ENCODE results near the gene TCL1B.
"Not testable (repeated sequence)": the region's sequence is repeated elsewhere in the genome, so short reads cannot be mapped to it uniquely, and the experiment has no call there.

Gene TCL1B

GRCh38 chr14:95725685-95726336, 39.6 kb downstream of the TCL1B start:
- no peaks in the 10 kb centered on the region for H3K9me2 ChIP-seq (replicated peaks; ENCODE audit: insufficient read depth, low read length)
- no peak overlapping the region for H2AFZ ChIP-seq (ENCODE audit: low read depth, low read length, severe bottlenecking)
- no peaks in the 10 kb centered on the region for H3K36me3 ChIP-seq (ENCODE audit: low read length)
- H3K9me3 ChIP-seq (ENCODE audit: insufficient read depth, low read length), result no peaks in the 10 kb centered on the region
- no peak overlapping the region for H3K4me2 ChIP-seq (ENCODE audit: low read depth, low read length, poor library complexity, severe bottlenecking)
- TF ChIP-seq, protein P1, sequence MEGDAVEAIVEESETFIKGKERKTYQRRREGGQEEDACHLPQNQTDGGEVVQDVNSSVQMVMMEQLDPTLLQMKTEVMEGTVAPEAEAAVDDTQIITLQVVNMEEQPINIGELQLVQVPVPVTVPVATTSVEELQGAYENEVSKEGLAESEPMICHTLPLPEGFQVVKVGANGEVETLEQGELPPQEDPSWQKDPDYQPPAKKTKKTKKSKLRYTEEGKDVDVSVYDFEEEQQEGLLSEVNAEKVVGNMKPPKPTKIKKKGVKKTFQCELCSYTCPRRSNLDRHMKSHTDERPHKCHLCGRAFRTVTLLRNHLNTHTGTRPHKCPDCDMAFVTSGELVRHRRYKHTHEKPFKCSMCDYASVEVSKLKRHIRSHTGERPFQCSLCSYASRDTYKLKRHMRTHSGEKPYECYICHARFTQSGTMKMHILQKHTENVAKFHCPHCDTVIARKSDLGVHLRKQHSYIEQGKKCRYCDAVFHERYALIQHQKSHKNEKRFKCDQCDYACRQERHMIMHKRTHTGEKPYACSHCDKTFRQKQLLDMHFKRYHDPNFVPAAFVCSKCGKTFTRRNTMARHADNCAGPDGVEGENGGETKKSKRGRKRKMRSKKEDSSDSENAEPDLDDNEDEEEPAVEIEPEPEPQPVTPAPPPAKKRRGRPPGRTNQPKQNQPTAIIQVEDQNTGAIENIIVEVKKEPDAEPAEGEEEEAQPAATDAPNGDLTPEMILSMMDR (IDR thresholded peaks at IDR 0.05; ENCODE audit: insufficient read depth, low read length, poor library complexity, severe bottlenecking), result no peak
- H3F3A ChIP-seq (ENCODE audit: insufficient read depth), result no peaks in the 10 kb centered on the region
- H3K27ac ChIP-seq (ENCODE audit: low read depth, low read length), result no peak overlapping the region
- H4K20me1 ChIP-seq (ENCODE audit: low read depth, low read length), result no peaks in the 10 kb centered on the region
- H3K4me3 ChIP-seq (ENCODE audit: insufficient read depth, low read length, poor library complexity, severe bottlenecking), result no peak overlapping the region
- no peak overlapping the region for H3K9ac ChIP-seq (ENCODE audit: low read length)
- H3K27me3 ChIP-seq (ENCODE audit: low read length), result no peaks in the 10 kb centered on the region
- no peaks in the 10 kb centered on the region for H3K79me2 ChIP-seq (ENCODE audit: insufficient read depth, low read length)

DNA sequence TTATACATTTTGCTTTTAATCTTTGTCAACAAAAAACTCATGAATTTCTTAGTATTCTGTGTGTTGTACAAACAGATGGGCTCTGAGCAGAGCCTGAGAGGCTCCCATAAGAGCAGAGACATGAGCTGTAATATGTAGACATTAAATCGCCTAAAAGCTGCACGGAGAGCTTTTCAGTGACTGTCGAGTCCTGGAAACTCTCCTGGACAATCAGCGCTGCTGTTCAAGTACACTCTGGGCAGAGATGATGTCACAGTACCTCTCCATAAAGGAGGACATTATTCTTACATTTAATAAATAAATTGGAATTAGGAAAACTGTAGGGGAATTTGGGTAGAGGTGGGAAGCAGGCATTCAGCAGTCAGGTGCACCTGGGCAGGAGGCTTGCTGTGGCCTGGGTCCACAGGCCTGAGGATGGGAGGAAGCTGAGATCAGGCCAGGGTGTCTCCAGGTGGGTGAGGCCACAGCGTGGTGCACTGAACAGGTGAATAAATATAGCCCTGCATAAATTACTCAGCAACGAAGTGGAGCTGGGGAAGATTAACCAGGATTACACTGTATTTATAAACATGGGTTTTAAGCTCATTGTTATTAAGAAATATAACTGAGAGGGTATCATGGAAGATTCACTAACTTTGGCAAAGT, 41.0 kb downstream of the TCL1B start:
- Histone ChIP-seq H3K36me3 (ENCODE audit: low read length) (no peaks in the 10 kb centered on the region), H2AFZ (ENCODE audit: low read depth, low read length, severe bottlenecking) (no peak overlapping the region), H3K27ac (ENCODE audit: low read depth, low read length) (no peak overlapping the region), H3K79me2 (ENCODE audit: insufficient read depth, low read length) (no peaks in the 10 kb centered on the region), H3K27me3 (ENCODE audit: low read length) (no peaks in the 10 kb centered on the region), H3K9me2 (replicated peaks; ENCODE audit: insufficient read depth, low read length) (no peaks in the 10 kb centered on the region), H3K9me3 (ENCODE audit: insufficient read depth, low read length) (no peaks in the 10 kb centered on the region), H3K4me2 (ENCODE audit: low read depth, low read length, poor library complexity, severe bottlenecking) (no peak overlapping the region), H3K9ac (ENCODE audit: low read length) (no peak overlapping the region), H4K20me1 (ENCODE audit: low read depth, low read length) (no peaks in the 10 kb centered on the region), H3K4me3 (ENCODE audit: insufficient read depth, low read length, poor library complexity, severe bottlenecking) (no peak overlapping the region), H3F3A (ENCODE audit: insufficient read depth) (no peaks in the 10 kb centered on the region)
- TF ChIP-seq, protein P1 (IDR thresholded peaks at IDR 0.05; ENCODE audit: insufficient read depth, low read length, poor library complexity, severe bottlenecking), result no peak
- TF ChIP-seq EZH2phosphoT487 (conservative IDR thresholded peaks at IDR 0.05; ENCODE audit: low read length), result no peak

- not testable (repeated sequence) for H3K27me3 ChIP-seq (ENCODE audit: low read length); H3K36me3 ChIP-seq (ENCODE audit: low read length); H3K9me3 ChIP-seq (ENCODE audit: insufficient read depth, low read length); H3K9me2 ChIP-seq (replicated peaks; ENCODE audit: insufficient read depth, low read length); H3K79me2 ChIP-seq (ENCODE audit: insufficient read depth, low read length); H3K4me3 ChIP-seq (ENCODE audit: insufficient read depth, low read length, poor library complexity, severe bottlenecking); H4K20me1 ChIP-seq (ENCODE audit: low read depth, low read length); H2AFZ ChIP-seq (ENCODE audit: low read depth, low read length, severe bottlenecking); H3K9ac ChIP-seq (ENCODE audit: low read length); H3K4me2 ChIP-seq (ENCODE audit: low read depth, low read length, poor library complexity, severe bottlenecking); H3F3A ChIP-seq (ENCODE audit: insufficient read depth); H3K27ac ChIP-seq (ENCODE audit: low read depth, low read length)
Measured at GRCh38 chr14:95729402-95730028, 43.3 kb downstream of the TCL1B start.

DNA sequence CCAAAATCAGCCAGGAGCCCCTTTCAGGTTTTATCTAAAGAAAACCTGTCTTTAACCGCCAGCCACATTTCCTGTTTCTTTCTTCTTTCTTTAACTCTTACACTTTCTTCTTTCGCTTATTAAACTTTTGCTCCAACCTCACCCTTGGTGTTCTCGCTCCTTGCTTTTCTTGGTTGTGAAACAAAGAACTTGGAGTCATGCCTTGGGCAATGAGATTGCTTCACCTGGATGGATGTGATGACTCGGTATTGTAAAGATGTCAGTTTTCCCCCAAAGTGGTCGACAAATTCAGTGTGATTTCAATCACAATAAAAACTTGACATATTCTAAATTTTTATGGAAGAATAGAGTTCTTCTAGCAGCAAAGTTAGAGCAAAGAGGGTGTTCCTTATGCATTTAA, 43.9 kb downstream of the TCL1B start:
- TF ChIP-seq, protein P1 (IDR thresholded peaks at IDR 0.05; ENCODE audit: insufficient read depth, low read length, poor library complexity, severe bottlenecking), result no peak
- TF ChIP-seq EZH2phosphoT487 (conservative IDR thresholded peaks at IDR 0.05; ENCODE audit: low read length), result no peak
- H3F3A ChIP-seq (ENCODE audit: insufficient read depth), result no peaks in the 10 kb centered on the region
- H3K9me2 ChIP-seq (replicated peaks; ENCODE audit: insufficient read depth, low read length), result no peaks in the 10 kb centered on the region
- no peak overlapping the region for H3K27ac ChIP-seq (ENCODE audit: low read depth, low read length)
- H3K4me2 ChIP-seq (ENCODE audit: low read depth, low read length, poor library complexity, severe bottlenecking), result no peak overlapping the region
- no peaks in the 10 kb centered on the region for H4K20me1 ChIP-seq (ENCODE audit: low read depth, low read length)
- no peak overlapping the region for H2AFZ ChIP-seq (ENCODE audit: low read depth, low read length, severe bottlenecking)
- H3K27me3 ChIP-seq (ENCODE audit: low read length), result no peaks in the 10 kb centered on the region
- no peak overlapping the region for H3K4me3 ChIP-seq (ENCODE audit: insufficient read depth, low read length, poor library complexity, severe bottlenecking)
- no peaks in the 10 kb centered on the region for H3K79me2 ChIP-seq (ENCODE audit: insufficient read depth, low read length)
- no peaks in the 10 kb centered on the region for H3K36me3 ChIP-seq (ENCODE audit: low read length)
- no peak overlapping the region for H3K9ac ChIP-seq (ENCODE audit: low read length)
- H3K9me3 ChIP-seq (ENCODE audit: insufficient read depth, low read length), result no peaks in the 10 kb centered on the region
